ENCODE results near the gene GCN1. TPM values are rescaled to one million over a fixed set of nuclear protein-coding genes. Genes with fewer than 3 reads are reported as not detected.
A peak's percentile ranks its signal among the peaks of the same experiment; 100 is the strongest.

Gene GCN1
- polyA plus RNA-seq, 3 donors, result 46.9 to 52.5 (median 50.7) TPM

GRCh38 chr12:120099738-120100137 is 94.8 kb downstream of the GCN1 start:
- no peak for DNase-seq (ENCODE audit: low read depth in 3 of 3, low spot score in 2 of 3)

- DNase-seq (ENCODE audit: low read depth in 3 of 3, low spot score in 2 of 3), result no peak
These were observed 95.6 kb downstream of the GCN1 start for GRCh38 chr12:120098756-120099470.

GRCh38 chr12:120096671-120097202 is 97.8 kb downstream of the GCN1 start:
- DNase-seq (ENCODE audit: low read depth in 3 of 3, low spot score in 2 of 3), result no peak

- no peak for DNase-seq (ENCODE audit: low read depth in 3 of 3, low spot score in 2 of 3)
These were observed 98.8 kb downstream of the GCN1 start for GRCh38 chr12:120095736-120096135.

GRCh38 chr12:120095331-120095730 is 99.2 kb downstream of the GCN1 start:
- no peak for DNase-seq (ENCODE audit: low read depth in 3 of 3, low spot score in 2 of 3)

GRCh38 chr12:120094485-120094884 is 100.0 kb downstream of the GCN1 start:
- DNase-seq (ENCODE audit: low read depth in 3 of 3, low spot score in 2 of 3), result no peak

GRCh38 chr12:120093592-120094355 is 100.7 kb downstream of the GCN1 start:
- DNase-seq (ENCODE audit: low read depth in 3 of 3, low spot score in 2 of 3), result no peak

GRCh38 chr12:120093336-120093591 is 101.3 kb downstream of the GCN1 start:
- no peak for DNase-seq (ENCODE audit: low read depth in 3 of 3, low spot score in 2 of 3)

GRCh38 chr12:120092551-120093335 is 101.8 kb downstream of the GCN1 start:
- no peak for DNase-seq (ENCODE audit: low read depth in 3 of 3, low spot score in 2 of 3)

- DNase-seq (ENCODE audit: low read depth in 3 of 3, low spot score in 2 of 3), result no peak
These were observed 103.0 kb downstream of the GCN1 start for GRCh38 chr12:120091371-120092090.

- DNase-seq (ENCODE audit: low read depth in 3 of 3, low spot score in 2 of 3), result no peak
These were observed 103.8 kb downstream of the GCN1 start for GRCh38 chr12:120090626-120091295.

GRCh38 chr12:120090206-120090605 is 104.3 kb downstream of the GCN1 start:
- DNase-seq (ENCODE audit: low read depth in 3 of 3, low spot score in 2 of 3), result no peak

GRCh38 chr12:120089796-120090195 is 104.7 kb downstream of the GCN1 start:
- DNase-seq (ENCODE audit: low read depth in 3 of 3, low spot score in 2 of 3), result no peak

GRCh38 chr12:120089105-120089504 is 105.4 kb downstream of the GCN1 start:
- DNase-seq (ENCODE audit: low read depth in 3 of 3, low spot score in 2 of 3), result no peak

GRCh38 chr12:120086801-120087621 is 107.5 kb downstream of the GCN1 start:
- DNase-seq (ENCODE audit: low read depth in 3 of 3, low spot score in 2 of 3), result peak; percentile 89 to 95 (median 95)

GRCh38 chr12:120085920-120086645 is 108.4 kb downstream of the GCN1 start:
- DNase-seq (ENCODE audit: low read depth in 3 of 3, low spot score in 2 of 3), result no peak

GRCh38 chr12:120081641-120082040 is 112.9 kb downstream of the GCN1 start:
- no peak for DNase-seq (ENCODE audit: low read depth in 3 of 3, low spot score in 2 of 3)
